Pons (tissue), 1 donor: ENCODE data around the gene ST6GALNAC6.
A peak's percentile ranks its signal among the peaks of the same experiment; 100 is the strongest.

Experiments
- DNase-seq: peaks from one replicate; pipeline ENCODE4 v3.0.0-alpha.2; 2016; ENCODE audit warnings: low spot score

The ST6GALNAC6 gene

GRCh38 chr9:127899128-127899943 is at the start of gene ST6GALNAC6:
Gene ST6GALNAC6, minus strand, starts transcription at chr9:127899603. Its CDS starts 1,622 bp downstream, at chr9:127897981.
- peak; percentile 74 for DNase-seq

- no peak for DNase-seq
These were observed 48.7 kb upstream of the ST6GALNAC6 start for GRCh38 chr9:127947841-127948710.

- DNase-seq, result peak; percentile 22
These were observed 47.3 kb upstream of the ST6GALNAC6 start for GRCh38 chr9:127946728-127947127.

- DNase-seq, result peak; percentile 12
These were observed 46.5 kb upstream of the ST6GALNAC6 start for GRCh38 chr9:127945942-127946341.

GRCh38 chr9:127945338-127945737 is 45.9 kb upstream of the ST6GALNAC6 start:
- DNase-seq, result no peak

- DNase-seq, result no peak
These were observed 45.3 kb upstream of the ST6GALNAC6 start for GRCh38 chr9:127944586-127945218.

- DNase-seq, result peak; percentile 89
These were observed 44.3 kb upstream of the ST6GALNAC6 start for GRCh38 chr9:127943731-127944144.

- DNase-seq, result no peak
These were observed 43.7 kb upstream of the ST6GALNAC6 start for GRCh38 chr9:127943011-127943662.

- peak; percentile 18 for DNase-seq
These were observed 43.0 kb upstream of the ST6GALNAC6 start for GRCh38 chr9:127942216-127943010.

- DNase-seq, result peak; percentile 18
These were observed 42.5 kb upstream of the ST6GALNAC6 start for GRCh38 chr9:127941961-127942215.

GRCh38 chr9:127941062-127941960 is 41.9 kb upstream of the ST6GALNAC6 start:
- DNase-seq, result peak; percentile 25

- DNase-seq, result no peak
These were observed 41.2 kb upstream of the ST6GALNAC6 start for GRCh38 chr9:127940593-127940992.

GRCh38 chr9:127938298-127938690 is 38.9 kb upstream of the ST6GALNAC6 start:
- no peak for DNase-seq

- peak; percentile 59 for DNase-seq
These were observed 38.2 kb upstream of the ST6GALNAC6 start, which contains the start of gene DPM2 for GRCh38 chr9:127937388-127938297. Gene DPM2, minus strand, starts transcription at chr9:127937854. Its CDS starts 34 bp downstream, at chr9:127937820.

- no peak for DNase-seq
These were observed 37.6 kb upstream of the ST6GALNAC6 start for GRCh38 chr9:127937056-127937387.

GRCh38 chr9:127936347-127936852 is 37.0 kb upstream of the ST6GALNAC6 start:
- no peak for DNase-seq

- DNase-seq, result no peak
These were observed 36.4 kb upstream of the ST6GALNAC6 start for GRCh38 chr9:127935765-127936221.

GRCh38 chr9:127934986-127935385 is 35.6 kb upstream of the ST6GALNAC6 start:
- DNase-seq, result no peak

- DNase-seq, result no peak
These were observed 34.8 kb upstream of the ST6GALNAC6 start for GRCh38 chr9:127934248-127934647.
